EL (cell line): ENCODE results near the gene REPS2.
"Not testable (repeated sequence)": the region's sequence is repeated elsewhere in the genome, so short reads cannot be mapped to it uniquely, and the experiment has no call there.

Experiments
- DNase-seq: peaks from one replicate; pipeline ENCODE4 v3.0.0-alpha.2; 2016

The REPS2 gene

DNA sequence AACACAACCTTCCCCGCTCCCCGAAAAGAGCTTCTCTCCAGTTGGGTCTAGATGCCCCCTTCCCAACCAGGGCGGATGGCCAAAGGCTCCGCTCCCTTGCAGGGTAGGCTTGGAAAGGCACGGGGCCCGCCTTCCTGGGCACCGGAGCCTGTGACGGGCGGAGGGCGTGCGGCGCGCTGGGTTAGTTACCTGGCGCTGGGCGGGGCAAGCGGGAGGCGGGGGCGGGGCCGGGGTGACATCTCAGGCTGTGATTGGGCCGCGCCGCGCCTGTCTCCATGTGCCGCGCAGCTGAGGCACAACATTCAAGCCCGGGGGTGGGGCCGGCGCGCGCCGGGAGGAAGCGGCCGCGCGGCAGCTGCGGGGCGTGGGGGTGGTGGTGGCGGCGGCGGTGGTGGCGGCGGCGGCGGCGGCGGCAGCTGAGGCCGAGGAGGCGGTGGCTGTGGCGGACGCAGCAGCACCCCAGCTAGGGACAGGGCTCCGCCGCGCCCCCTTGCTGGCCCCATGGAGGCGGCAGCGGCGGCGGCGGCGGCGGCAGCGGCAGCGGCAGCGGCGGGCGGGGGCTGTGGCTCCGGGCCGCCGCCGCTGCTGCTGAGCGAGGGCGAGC, at the start of gene REPS2:
Gene REPS2 (plus strand): TSS at position 298 of the 604 bp plus-strand sequence. CDS start 204 bp downstream, at position 502.
- DNase-seq = peak; percentile 52

- DNase-seq = no peak
Observed at GRCh38 chrX:16897445-16897844, 49.0 kb upstream of the REPS2 start.

- DNase-seq = no peak
Observed at GRCh38 chrX:16903274-16904022, 43.0 kb upstream of the REPS2 start.

DNA sequence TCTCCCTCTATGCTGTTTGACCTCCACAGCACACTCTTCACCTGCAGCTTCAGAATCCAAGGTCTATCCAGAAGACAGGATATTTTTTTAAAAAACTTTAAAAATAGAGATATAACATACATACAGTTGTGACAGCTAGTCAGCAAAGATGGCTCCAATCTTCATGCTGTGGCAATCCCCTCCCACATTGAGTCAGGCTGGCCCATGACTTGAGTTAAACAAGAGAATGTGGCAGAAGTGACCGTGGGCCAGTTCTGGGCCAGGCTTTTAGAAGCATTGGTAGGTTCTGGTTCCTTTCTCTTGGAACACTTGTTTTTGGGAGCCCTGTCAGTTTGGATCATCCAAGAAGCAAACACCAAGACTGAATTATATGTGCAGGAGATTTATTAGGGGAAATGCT, 36.1 kb upstream of the REPS2 start:
- no peak for DNase-seq

- no peak for DNase-seq
Observed at GRCh38 chrX:16914058-16914457, 32.4 kb upstream of the REPS2 start.

DNA sequence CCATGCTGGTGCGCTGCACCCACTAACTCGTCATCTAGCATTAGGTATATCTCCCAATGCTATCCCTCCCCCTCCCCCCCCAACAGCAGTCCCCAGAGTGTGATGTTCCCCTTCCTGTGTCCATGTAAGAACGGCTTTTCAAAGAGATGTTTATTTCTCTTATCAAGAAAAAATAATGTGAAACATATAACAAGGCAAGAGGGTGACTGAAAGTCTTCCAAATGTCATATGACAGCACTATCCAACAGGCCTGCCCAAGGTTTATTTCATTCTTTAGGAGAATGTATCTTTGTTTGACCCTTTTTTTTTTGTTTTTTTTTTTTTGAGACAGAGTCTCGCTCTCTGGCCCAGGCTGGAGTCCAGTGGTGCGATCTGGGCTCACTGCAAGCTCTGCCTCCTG, 29.9 kb upstream of the REPS2 start:
- DNase-seq = no peak

- no peak for DNase-seq
Observed at GRCh38 chrX:16917120-16917519, 29.3 kb upstream of the REPS2 start.

DNA sequence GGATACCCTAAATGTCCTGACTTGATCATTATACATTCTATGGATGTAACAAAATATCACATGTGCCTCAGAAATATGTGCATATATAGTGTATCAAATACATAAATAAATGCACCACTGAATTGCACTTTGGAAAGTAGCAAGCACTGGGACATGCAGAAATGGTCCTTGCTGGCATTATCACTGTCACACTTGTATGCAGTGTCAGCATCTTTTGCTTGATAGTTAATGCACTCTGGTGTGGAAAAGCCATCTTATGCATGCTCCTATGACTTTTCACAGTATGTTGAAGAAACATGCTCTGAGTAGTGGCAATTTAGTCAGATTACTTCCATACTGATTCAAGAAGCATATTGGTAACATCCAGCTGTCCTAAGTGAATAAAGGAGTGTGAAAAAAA, 27.5 kb upstream of the REPS2 start:
- no peak for DNase-seq

- DNase-seq = no peak
Observed at GRCh38 chrX:16920075-16920474, 26.4 kb upstream of the REPS2 start.

GRCh38 chrX:16923157-16923556, 23.3 kb upstream of the REPS2 start:
- DNase-seq = no peak

DNA sequence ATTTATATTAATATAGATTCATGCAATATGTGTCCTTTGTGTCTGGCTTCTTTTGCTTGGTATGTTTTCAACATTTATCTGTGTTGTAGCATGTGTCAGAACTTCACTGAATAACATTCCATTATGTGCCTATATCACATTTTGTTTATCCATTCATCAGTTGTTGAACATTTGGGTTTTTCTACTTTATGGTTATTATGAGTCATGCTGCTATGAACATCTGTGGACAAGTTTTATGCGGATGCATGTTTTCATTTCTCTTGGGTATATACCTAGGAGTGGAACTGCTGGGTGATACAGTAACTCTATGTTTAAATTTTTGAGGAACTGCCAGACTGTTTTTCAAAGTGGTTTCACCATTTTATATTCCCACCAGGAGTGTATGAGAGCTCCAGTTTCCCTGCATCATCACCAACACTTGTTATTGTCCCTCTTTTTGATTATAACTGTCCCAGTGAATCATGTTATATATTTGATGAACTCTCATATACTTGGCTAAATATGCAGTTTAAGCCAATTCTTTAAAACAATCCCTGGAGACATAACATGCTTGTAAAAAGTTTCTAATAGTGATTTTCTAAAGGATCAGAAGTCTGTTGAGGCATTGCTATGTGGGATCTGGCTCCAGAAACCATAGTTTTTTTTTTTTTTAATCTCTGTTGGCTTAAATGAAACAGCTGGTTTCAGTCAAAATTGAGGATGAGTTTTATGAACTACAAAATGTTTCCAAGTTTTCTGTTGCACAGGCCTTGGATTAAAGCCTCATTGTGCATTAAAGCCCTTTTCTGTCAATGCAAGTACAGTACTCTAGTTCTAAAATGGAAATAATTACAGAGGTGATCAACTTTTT, 21.6 kb upstream of the REPS2 start:
- DNase-seq = no peak

DNA sequence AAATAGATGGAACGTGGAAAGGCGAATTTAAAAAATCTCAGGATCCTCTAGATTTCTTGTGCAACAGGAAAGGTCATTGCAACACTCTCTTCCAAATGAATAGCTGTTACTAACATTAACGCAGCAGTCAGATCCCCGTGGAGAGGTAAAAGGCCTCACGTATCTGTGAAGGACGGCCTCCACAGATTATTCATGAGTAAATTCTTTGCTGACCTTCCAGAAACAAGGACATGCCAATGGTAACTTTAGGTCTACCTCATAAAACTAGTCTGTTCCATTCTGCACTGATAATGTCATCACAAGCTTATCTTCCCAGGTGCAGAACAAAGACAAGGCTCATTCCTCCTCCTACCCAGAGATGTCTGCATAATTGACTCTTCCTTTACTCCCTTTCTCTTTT, 16.1 kb upstream of the REPS2 start:
- DNase-seq = no peak

DNA sequence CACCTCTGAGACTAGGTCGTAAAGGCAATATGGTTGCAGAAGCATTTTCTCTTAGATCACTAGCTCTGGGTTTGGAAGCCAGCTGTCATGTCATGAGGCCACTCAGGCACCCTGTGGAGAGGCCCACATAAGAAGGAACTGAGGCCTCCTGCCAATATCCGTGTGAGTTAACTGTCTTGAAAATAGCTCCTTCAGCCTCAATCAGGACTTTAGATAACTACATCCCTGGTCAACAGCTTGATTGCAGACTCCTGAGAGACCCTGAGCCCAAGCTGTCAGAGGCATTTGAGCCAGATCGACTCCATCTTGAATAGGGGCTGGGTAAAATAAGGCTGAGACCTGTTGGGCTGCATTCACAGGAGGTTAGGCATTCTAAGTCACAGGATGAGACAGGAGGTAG, 15.1 kb upstream of the REPS2 start:
- DNase-seq = no peak

GRCh38 chrX:16931855-16932575, 14.4 kb upstream of the REPS2 start:
- DNase-seq = no peak

- no peak for DNase-seq
Observed at GRCh38 chrX:16934185-16934584, 12.3 kb upstream of the REPS2 start.

- no peak for DNase-seq
Observed at GRCh38 chrX:16946971-16947562, 609 bp downstream of the REPS2 start.

GRCh38 chrX:16950423-16950822, 4.0 kb downstream of the REPS2 start:
- DNase-seq = no peak

GRCh38 chrX:16953606-16954211, 7.3 kb downstream of the REPS2 start:
- DNase-seq = no peak

DNA sequence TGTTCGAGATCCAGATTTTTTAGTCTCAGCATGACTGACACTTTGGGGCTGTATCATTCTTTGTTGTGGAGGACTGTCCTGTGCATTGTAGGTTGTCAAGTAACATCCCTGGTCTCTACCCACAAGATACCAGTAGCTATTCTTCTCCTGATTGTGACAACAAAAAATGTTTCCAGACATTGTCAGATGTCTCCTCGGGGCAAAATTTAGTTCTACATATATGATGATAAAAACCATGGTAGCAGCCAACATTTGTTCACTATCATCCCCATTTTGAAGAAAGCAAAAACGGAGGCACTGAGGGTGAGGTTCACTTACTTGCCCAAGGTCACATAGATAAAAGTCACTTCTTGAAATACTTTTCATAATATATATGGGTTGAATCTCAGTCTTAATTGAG, 11.3 kb downstream of the REPS2 start:
- DNase-seq = no peak

GRCh38 chrX:16958356-16958755, 11.9 kb downstream of the REPS2 start:
- DNase-seq = no peak

DNA sequence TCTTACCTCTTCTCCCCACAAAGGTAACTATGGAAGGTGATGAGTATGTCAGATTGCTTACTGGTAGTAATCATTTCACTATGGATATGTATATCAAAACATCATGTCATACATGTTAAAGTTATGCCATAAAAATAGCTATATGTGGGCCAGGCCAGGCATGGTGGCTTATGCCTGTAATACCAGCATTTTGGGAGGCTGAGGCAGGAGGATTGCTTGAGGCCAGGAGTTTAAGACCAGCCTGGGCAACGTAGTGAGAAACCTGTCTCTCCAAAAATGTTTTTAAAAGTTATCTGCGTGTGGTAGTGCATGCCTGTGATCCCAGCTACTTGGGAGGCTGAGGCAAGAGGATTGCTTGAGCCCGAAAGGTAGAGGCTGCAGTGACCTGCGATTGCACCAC, 16.2 kb downstream of the REPS2 start:
- DNase-seq = not testable (repeated sequence)

GRCh38 chrX:16963216-16963615, 16.8 kb downstream of the REPS2 start:
- no peak for DNase-seq
